Lower leg skin (tissue), 4 donors: ENCODE data around the gene RCOR2. TPM values are rescaled to one million over a fixed set of nuclear protein-coding genes. Genes with fewer than 3 reads are reported as not detected.

Source experiments
- DNase-seq, 2 donors: peaks; one replicate each; pipeline ENCODE4 v3.0.0-alpha.2; 2019; ENCODE audit warnings: low spot score in 2 of 2
- H3K4me3 ChIP-seq: fragments of 200-600 bp; sonication (generic); 2 replicates; pipeline ENCODE4 v1.5.1; 2017; ENCODE audit warnings: mild to moderate bottlenecking, low read depth; ENCODE audit not compliant: poor library complexity, severe bottlenecking
- POLR2A ChIP-seq, 2 donors: fragments of 450-650 bp; IDR thresholded peaks; one replicate each; pipeline ENCODE4 v1.6.1; 2016 to 2017; ENCODE audit warnings: antibody characterized with exemption in 2 of 2, mild to moderate bottlenecking in 1 of 2, moderate library complexity in 1 of 2
- WGBS, 2 donors: methylation state at CpG; one replicate each; pipeline ENCODE4 v1.1.5; 2018; 5-methylcytosine and 5-hydroxymethylcytosine counted together
- intact Hi-C: fragments of 100-400 bp; cut with DNase I; formaldehyde crosslinking; loops from one replicate; pipeline ENCODE4 v1.15.0; 2023; ENCODE audit warnings: low total_unique reads
- total RNA-seq, 4 donors: library from RNA; depleted of rRNA; stranded (reverse); fragments of >200 nt; gene quantifications; one replicate each; pipeline ENCODE4 v1.1.0, GENCODE V29; 2016
- TF ChIP-seq, protein P1 (sequence below), 3 donors: fragments of 450-650 bp; IDR thresholded peaks; one replicate each; pipeline ENCODE4 v1.5.1; 2016; ENCODE audit warnings: antibody characterized with exemption in 3 of 3, mild to moderate bottlenecking in 3 of 3, moderate library complexity in 2 of 3

RCOR2 gene
- total RNA-seq, 4 donors from 2014 or later: 0.16 TPM; not detected in 3

DNA sequence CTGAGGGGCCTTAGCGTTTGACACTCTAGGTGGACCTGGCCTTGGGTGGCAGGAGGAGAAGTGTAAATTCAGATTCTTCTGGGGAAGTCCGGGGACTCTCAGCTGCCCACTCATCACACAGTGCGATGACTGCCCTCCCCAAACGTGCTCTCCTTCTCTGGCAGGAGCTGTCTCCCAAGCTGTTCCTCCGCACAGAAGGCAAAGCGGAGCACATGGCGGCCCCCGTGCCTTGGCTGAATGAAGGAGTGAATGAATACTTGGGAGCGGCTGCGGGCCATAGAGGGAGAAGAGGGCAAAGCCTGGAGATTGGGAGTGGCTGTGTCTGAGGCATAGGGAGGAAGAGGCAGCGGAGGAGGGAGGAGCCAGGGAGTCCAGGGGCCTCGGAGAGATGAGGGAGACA, 14.9 kb upstream of the RCOR2 start:
- no peak for TF ChIP-seq POLR2A (IDR thresholded peaks at IDR 0.05)
- TF ChIP-seq, protein P1, sequence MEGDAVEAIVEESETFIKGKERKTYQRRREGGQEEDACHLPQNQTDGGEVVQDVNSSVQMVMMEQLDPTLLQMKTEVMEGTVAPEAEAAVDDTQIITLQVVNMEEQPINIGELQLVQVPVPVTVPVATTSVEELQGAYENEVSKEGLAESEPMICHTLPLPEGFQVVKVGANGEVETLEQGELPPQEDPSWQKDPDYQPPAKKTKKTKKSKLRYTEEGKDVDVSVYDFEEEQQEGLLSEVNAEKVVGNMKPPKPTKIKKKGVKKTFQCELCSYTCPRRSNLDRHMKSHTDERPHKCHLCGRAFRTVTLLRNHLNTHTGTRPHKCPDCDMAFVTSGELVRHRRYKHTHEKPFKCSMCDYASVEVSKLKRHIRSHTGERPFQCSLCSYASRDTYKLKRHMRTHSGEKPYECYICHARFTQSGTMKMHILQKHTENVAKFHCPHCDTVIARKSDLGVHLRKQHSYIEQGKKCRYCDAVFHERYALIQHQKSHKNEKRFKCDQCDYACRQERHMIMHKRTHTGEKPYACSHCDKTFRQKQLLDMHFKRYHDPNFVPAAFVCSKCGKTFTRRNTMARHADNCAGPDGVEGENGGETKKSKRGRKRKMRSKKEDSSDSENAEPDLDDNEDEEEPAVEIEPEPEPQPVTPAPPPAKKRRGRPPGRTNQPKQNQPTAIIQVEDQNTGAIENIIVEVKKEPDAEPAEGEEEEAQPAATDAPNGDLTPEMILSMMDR (IDR thresholded peaks at IDR 0.05): no peak
- WGBS, 2 donors: 83 to 87% methylated on average over 12 of the region's 12 CpGs
- intact Hi-C loops: no loop called here
- H3K4me3 ChIP-seq: no peak overlapping the region
- DNase-seq: no peak

DNA sequence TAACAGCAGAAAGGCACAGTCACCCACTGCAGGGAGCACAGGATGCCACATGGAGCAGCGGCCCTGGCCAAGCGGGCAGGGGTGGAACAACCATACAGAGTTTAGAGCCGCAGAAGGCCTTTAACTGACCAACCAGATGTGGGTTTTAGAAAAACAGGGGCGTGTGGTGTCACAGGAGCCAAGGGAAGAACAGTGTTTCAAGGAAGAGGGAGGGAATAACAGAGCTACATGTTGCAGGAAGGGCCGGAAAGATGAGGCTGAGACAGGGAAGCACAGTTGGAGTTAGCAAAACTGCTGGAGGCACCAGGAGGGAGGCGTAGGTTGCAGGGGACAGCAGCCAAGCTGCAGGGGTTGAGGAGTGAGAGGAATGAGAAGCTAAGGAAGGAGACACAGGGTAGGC, 14.1 kb upstream of the RCOR2 start:
- no peak overlapping the region for H3K4me3 ChIP-seq
- TF ChIP-seq, protein P1 (IDR thresholded peaks at IDR 0.05): no peak
- TF ChIP-seq POLR2A (IDR thresholded peaks at IDR 0.05): no peak
- no peak for DNase-seq
- intact Hi-C loops: no loop called here
- 68 to 70% methylated on average over 6 of the region's 6 CpGs for WGBS, 2 donors

DNA sequence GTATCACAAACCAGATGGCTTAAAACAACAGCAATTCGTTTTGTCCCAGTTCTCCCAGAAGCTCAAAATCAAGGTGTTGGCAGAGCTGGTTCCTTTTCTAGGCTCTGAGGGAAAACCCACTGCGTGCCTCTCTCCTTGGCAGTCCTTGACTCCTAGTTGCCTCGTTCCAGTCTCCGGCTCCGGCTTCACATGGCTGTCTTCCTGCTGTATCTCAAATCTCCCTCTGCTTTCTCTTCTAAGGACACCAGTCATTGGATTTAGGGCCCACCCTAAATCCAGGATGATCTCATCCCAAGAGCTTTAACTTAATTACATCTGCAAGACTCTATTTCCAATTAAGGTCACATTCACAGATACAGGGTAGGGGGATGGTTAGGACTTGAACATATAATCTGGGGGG, 12.7 kb upstream of the RCOR2 start:
- no peak overlapping the region for H3K4me3 ChIP-seq
- TF ChIP-seq POLR2A (IDR thresholded peaks at IDR 0.05): no peak
- TF ChIP-seq, protein P1 (IDR thresholded peaks at IDR 0.05): no peak
- intact Hi-C loops: no loop called here
- WGBS, 2 donors: 75 to 81% methylated on average over 5 of the region's 5 CpGs
- no peak for DNase-seq

DNA sequence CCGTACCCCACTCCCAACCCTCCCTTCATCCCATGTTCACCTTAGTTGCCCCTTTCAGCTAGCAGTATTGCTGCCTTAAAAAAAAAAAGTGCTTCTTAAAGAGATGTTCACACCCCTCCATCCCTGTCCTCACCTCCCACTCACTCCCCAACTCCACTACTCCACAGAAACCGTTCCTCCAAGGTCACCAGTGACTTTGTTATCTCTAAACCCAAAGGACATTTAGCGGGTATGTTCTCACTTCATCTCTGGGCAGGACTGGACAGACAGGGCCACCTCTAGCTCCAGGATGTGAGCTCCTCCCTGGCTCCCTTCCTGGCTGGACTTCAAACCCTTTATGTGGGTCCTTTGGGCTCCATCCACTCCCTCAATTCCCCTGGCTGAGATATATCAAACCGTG, 6.4 kb upstream of the RCOR2 start:
- no peak for TF ChIP-seq POLR2A (IDR thresholded peaks at IDR 0.05)
- TF ChIP-seq, protein P1 (IDR thresholded peaks at IDR 0.05): no peak
- WGBS, 2 donors: 56 to 59% methylated on average over 4 of the region's 4 CpGs
- no peak overlapping the region for H3K4me3 ChIP-seq
- no peak for DNase-seq
- intact Hi-C loops: no loop called here

DNA sequence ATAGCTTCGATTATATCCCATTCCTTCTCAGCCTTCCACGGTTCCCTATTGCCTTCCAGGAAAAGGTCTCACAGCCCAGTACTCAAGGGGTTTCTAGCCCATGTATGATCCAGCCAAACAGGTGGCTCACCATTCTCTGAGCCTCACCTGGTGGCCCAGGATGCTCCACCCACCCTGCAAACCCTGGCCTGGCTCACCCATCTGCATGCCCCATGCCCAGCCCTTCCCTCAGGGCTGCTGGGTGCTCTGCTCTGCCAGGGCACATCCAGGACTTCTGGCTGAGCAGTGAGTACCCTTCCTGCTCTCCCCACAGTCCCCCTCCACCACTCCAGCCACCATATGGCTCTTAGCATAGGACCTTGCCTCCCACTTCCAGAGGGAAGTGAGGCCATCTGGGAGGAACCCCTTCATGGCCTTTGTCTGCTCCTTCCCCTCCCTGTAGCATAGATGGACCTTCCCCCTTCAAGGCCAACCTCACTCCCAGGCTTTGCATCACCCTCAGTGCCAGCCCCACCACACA, 5.8 kb upstream of the RCOR2 start:
- intact Hi-C loops: no loop called here
- no peak overlapping the region for H3K4me3 ChIP-seq
- WGBS, 2 donors: 73 to 83% methylated on average over 2 of the region's 2 CpGs
- no peak for DNase-seq
- TF ChIP-seq POLR2A (IDR thresholded peaks at IDR 0.05): no peak
- TF ChIP-seq, protein P1 (IDR thresholded peaks at IDR 0.05): no peak

DNA sequence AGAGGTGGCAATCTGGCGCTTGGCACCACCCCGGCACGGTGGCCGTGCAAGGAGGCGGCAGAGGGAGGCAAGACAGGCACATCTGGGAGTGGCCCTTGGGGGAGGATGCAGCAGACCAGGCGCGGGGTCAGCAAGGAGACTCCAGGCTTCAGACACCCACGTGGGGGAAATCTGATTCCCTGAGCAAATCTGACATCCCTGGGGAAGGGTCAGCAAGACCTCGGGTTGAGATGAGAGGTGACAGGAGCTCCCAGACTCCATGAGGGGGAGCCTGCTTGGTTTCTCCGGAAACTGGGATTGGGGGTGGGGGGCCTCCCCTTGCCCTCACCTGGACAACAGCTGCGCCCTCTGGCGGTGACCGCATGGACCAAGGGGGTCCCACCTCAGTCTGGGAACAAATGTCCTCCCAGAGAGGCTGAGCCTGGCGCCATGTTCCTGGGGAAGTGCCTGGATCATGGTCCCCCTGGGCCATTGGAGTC, 4.0 kb upstream of the RCOR2 start:
- 38 to 69% methylated on average over 6 to 14 of the region's 14 CpGs for WGBS, 2 donors
- intact Hi-C loops: no loop called here

More for the DNA sequence above, 4.0 kb upstream of the RCOR2 start:
- no peak for TF ChIP-seq POLR2A (IDR thresholded peaks at IDR 0.05)
- TF ChIP-seq, protein P1 (IDR thresholded peaks at IDR 0.05): no peak
- H3K4me3 ChIP-seq: no peak overlapping the region
- DNase-seq: no peak
